GM12878 (cell line): Measurements from ENCODE around the gene HOOK2. TPM values are rescaled to one million over a fixed set of nuclear protein-coding genes. Genes with fewer than 3 reads are reported as not detected.

Experiments used
- BCL11A ChIP-seq: IDR thresholded peaks from 2 replicates; pipeline ENCODE4 v1.6.1; 2011; ENCODE audit warnings: low read depth, low read length
- CHD1 ChIP-seq: IDR thresholded peaks from 2 replicates; pipeline ENCODE4 v1.6.1; 2012; ENCODE audit warnings: low read depth, low read length, improper control_type of control experiment
- CTCF ChIP-seq, 3 experiments: IDR thresholded peaks in 2 of 3; conservative IDR thresholded peaks in 1 of 3; 2 replicates each; pipeline ENCODE4 v1.5.1; 2011; ENCODE audit warnings: low read depth in 3 of 3, low read length in 3 of 3, mild to moderate bottlenecking in 3 of 3, control low read depth in 2 of 3, moderate library complexity in 2 of 3, inconsistent platforms in 1 of 3, mixed read lengths in 1 of 3; ENCODE audit not compliant: control insufficient read depth in 2 of 3, insufficient read depth in 1 of 3; ENCODE audit errors: extremely low read depth in 1 of 3
- E2F8 ChIP-seq: fragments of 450-650 bp; IDR thresholded peaks from 2 replicates; pipeline ENCODE4 v1.6.1; 2018; ENCODE audit warnings: mild to moderate bottlenecking, low read depth, moderate library complexity; ENCODE audit not compliant: partially characterized antibody
- JUNB ChIP-seq: IDR thresholded peaks from 2 replicates; pipeline ENCODE4 v1.6.1; 2016; ENCODE audit warnings: antibody characterized with exemption, mild to moderate bottlenecking
- NRF1 ChIP-seq: conservative IDR thresholded peaks from 2 replicates; pipeline ENCODE4 v1.6.1; 2011; ENCODE audit warnings: mild to moderate bottlenecking, low read depth, low read length, improper control_type of control experiment
- PAX8 ChIP-seq: fragments of 450-650 bp; IDR thresholded peaks from 2 replicates; pipeline ENCODE4 v1.6.1; 2017; ENCODE audit warnings: mild to moderate bottlenecking, moderate library complexity
- RAD21 ChIP-seq: IDR thresholded peaks from 2 replicates; pipeline ENCODE4 v1.6.1; 2011; ENCODE audit warnings: mild to moderate bottlenecking, low read depth, low read length, moderate library complexity; ENCODE audit not compliant: insufficient read depth
- RUNX3 ChIP-seq: IDR thresholded peaks from 2 replicates; pipeline ENCODE4 v1.6.1; 2012; ENCODE audit warnings: low read length, inconsistent platforms
- SMC3 ChIP-seq: IDR thresholded peaks from 2 replicates; pipeline ENCODE4 v1.6.1; 2011; ENCODE audit warnings: low read length, improper control_type of control experiment, borderline replicate concordance
- TCF12 ChIP-seq: IDR thresholded peaks from 2 replicates; pipeline ENCODE4 v1.6.1; 2011; ENCODE audit warnings: low read depth, mild to moderate bottlenecking, low read length
- YBX1 ChIP-seq: fragments of 450-650 bp; IDR thresholded peaks from 2 replicates; pipeline ENCODE4 v1.6.1; 2016; ENCODE audit warnings: antibody characterized with exemption
- ZBTB40 ChIP-seq: fragments of 450-650 bp; IDR thresholded peaks from 2 replicates; pipeline ENCODE4 v1.6.1; 2016; ENCODE audit warnings: mild to moderate bottlenecking, moderate library complexity, borderline replicate concordance
- polyA plus RNA-seq, 11 experiments: library from polyadenylated mRNA; depleted of rRNA in 4 of 11; unstranded in 6 of 11; stranded (reverse) in 5 of 11; fragments of >200 nt; fragmentation: Nextera tagmentation in 4 of 11; fragmentation: Illumina TruSeq in 1 of 11; extraction: Ambion mirVana in 4 of 11; extraction: Trizol in 1 of 11; gene quantifications; 1 replicate in 1 of 11; 2 replicates in 10 of 11; pipeline versions ENCODE4 v1.2.1 to v1.2.3, GENCODE V29; 2011 to 2016; ENCODE audit warnings: inconsistent platforms in 2 of 11, missing spikeins in 2 of 11, low read depth in 1 of 11
- total RNA-seq, 4 experiments: library from RNA; depleted of rRNA in 3 of 4; stranded (reverse); fragments of >200 nt in 3 of 4; fragmentation: Illumina TruSeq in 1 of 4; extraction: Trizol in 1 of 4; gene quantifications; 2 replicates each; pipeline versions ENCODE4 v1.2.1 to v1.2.3, GENCODE V29; 2013 to 2021

HOOK2 gene
- total and polyA plus RNA-seq, 10 of the 15 experiments (the other 5 are each of a cell fraction or from before 2014, with no cell fraction given): 1.5 to 9.6 (median 6.2) TPM

- TF ChIP-seq RUNX3 (no peak), NRF1 (0 out of 2 replicates have a peak, but pooled peaks have one; percentile 24), JUNB (no peak), RAD21 (peak; percentile 49), YBX1 (no peak), SMC3 (peak; percentile 71), ZBTB40 (no peak), BCL11A (no peak), TCF12 (peak; percentile 68), PAX8 (no peak), CHD1 (no peak), CTCF (IDR thresholded peaks at IDR 0.05 in 2 of 3, conservative IDR thresholded peaks at IDR 0.05 in 1 of 3; ENCODE audit: control insufficient read depth in 2 of 3, extremely low read depth in 1 of 3, insufficient read depth in 1 of 3, low read depth in 3 of 3, low read length in 3 of 3) (peak; percentile 82 to 91 (median 89)), E2F8 (no peak)
Measured at GRCh38 chr19:12757544-12758274, 17.6 kb downstream of the HOOK2 start (continued).
